Naive thymus-derived CD8-positive, alpha-beta T cell (primary cell): Measurements from ENCODE around the gene HUWE1. TPM values are rescaled to one million over a fixed set of nuclear protein-coding genes. Genes with fewer than 3 reads are reported as not detected.
"Not testable (repeated sequence)": the region's sequence is repeated elsewhere in the genome, so short reads cannot be mapped to it uniquely, and the experiment has no call there.

Experiments used
- ATAC-seq, 2 donors: fragments of 150-1000 bp; cut with Tn5 transposase in 1 of 2; sonication (Bioruptor Pico), chemical (Tn5 transposase) in 1 of 2; 1 replicate in 1 of 2; 2 replicates in 1 of 2; pipeline ENCODE4 v1.10.0; 2021; ENCODE audit warnings: mild to moderate bottlenecking in 2 of 2, moderate library complexity in 2 of 2
- POLR2A ChIA-PET: fragments of 350-600 bp; sonication (Branson Sonifier 250); formaldehyde crosslinking; loops from one replicate; lab custom pipeline; 2021; ENCODE audit warnings: antibody characterized with exemption; lab: Charles Lee
- DNase-seq, 10 donors: peaks; one replicate each; pipeline versions ENCODE4 v3.0.0 to v3.0.0-alpha.2; 2020 to 2022
- H3K27ac Mint-ChIP-seq, 10 donors: one replicate each; pipeline ENCODE4 v1.8.0; 2020 to 2022; ENCODE audit warnings: mild to moderate bottlenecking in 10 of 10, mixed read lengths in 10 of 10, moderate library complexity in 4 of 10, inconsistent platforms in 1 of 10
- H3K27me3 Mint-ChIP-seq, 5 donors: one replicate each; pipeline ENCODE4 v1.8.0; 2021 to 2022; ENCODE audit warnings: mixed read lengths in 5 of 5
- H3K36me3 Mint-ChIP-seq, 3 donors: one replicate each; pipeline ENCODE4 v1.8.0; 2020 to 2022; ENCODE audit warnings: mixed read lengths in 3 of 3, mild to moderate bottlenecking in 2 of 3, inconsistent platforms in 1 of 3
- H3K4me1 Mint-ChIP-seq, 4 donors: one replicate each; pipeline ENCODE4 v1.8.0; 2021 to 2022; ENCODE audit warnings: mixed read lengths in 4 of 4
- H3K4me3 Mint-ChIP-seq, 10 donors: one replicate each; pipeline ENCODE4 v1.8.0; 2020 to 2022; ENCODE audit warnings: mild to moderate bottlenecking in 10 of 10, mixed read lengths in 10 of 10, moderate library complexity in 6 of 10, inconsistent platforms in 1 of 10
- H3K9me3 Mint-ChIP-seq, 9 donors: one replicate each; pipeline ENCODE4 v1.8.0; 2020 to 2022; ENCODE audit warnings: mixed read lengths in 9 of 9, mild to moderate bottlenecking in 3 of 9, inconsistent platforms in 1 of 9, moderate library complexity in 1 of 9
- polyA plus RNA-seq, 3 donors: library from polyadenylated mRNA; unstranded; fragments of 300-500 nt; fragmentation: Illumina TruSeq; gene quantifications; one replicate each; pipeline ENCODE4 v1.2.3, GENCODE V29; 2021
- total RNA-seq, 8 experiments: library from RNA in 2 of 8; stranded (reverse) in 2 of 8; gene quantifications; one replicate each; pipeline ENCODE4 v1.2.3 and lab custom pipeline; 2021 to 2026

Gene HUWE1, protein sequence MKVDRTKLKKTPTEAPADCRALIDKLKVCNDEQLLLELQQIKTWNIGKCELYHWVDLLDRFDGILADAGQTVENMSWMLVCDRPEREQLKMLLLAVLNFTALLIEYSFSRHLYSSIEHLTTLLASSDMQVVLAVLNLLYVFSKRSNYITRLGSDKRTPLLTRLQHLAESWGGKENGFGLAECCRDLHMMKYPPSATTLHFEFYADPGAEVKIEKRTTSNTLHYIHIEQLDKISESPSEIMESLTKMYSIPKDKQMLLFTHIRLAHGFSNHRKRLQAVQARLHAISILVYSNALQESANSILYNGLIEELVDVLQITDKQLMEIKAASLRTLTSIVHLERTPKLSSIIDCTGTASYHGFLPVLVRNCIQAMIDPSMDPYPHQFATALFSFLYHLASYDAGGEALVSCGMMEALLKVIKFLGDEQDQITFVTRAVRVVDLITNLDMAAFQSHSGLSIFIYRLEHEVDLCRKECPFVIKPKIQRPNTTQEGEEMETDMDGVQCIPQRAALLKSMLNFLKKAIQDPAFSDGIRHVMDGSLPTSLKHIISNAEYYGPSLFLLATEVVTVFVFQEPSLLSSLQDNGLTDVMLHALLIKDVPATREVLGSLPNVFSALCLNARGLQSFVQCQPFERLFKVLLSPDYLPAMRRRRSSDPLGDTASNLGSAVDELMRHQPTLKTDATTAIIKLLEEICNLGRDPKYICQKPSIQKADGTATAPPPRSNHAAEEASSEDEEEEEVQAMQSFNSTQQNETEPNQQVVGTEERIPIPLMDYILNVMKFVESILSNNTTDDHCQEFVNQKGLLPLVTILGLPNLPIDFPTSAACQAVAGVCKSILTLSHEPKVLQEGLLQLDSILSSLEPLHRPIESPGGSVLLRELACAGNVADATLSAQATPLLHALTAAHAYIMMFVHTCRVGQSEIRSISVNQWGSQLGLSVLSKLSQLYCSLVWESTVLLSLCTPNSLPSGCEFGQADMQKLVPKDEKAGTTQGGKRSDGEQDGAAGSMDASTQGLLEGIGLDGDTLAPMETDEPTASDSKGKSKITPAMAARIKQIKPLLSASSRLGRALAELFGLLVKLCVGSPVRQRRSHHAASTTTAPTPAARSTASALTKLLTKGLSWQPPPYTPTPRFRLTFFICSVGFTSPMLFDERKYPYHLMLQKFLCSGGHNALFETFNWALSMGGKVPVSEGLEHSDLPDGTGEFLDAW (N-terminal part only)
- total RNA-seq (100 to 1,000 TPM; 178 to 189 TPM), polyA plus RNA-seq (10 to 100 TPM in 2 of 3 donors, 1 to 10 TPM in 1; 8.0 to 16.3 (median 12.0) TPM), total RNA-seq (lab: John Stamatoyannopoulos, UW) (360 to 1,142 (median 503) reads per million in 6 experiments)

DNA sequence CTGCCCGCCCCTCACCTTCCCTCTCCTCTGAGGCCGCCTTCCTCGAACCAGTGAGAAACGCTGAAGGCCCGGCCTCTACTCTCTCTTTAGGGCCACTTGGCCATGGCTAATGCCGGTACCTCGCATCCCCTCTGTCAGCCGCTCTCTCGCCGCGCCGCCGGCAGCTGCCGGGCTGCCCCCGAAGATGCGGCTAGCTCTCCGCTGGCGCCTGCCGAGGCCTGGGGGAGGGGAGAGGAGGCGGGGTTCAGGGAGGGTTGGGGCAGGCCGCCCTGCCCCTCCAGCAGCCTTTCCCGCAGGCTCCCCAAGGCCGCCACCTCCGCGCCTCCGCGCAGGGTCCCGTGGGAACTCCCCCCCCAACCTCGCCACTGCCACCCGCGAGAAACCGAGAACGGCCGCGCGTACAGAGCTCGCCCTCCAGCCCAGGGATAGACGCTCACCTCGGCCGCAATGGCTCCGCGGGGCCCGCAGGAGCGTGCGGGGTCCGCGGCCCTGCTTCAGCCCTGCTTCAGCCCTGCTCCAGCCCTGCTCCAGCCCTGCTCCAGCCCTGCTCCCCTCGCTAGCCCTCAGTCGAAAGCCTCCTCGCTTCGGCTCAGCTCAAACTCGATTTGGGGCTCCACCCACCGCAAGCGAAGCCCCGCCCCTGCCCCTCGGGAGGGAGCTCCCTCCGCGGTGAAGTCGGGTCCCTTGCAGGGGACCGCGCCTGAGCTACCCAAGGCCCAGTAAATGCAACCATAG is at the start of gene HUWE1:
Gene HUWE1, minus strand, starts transcription at position 569 of the 735 bp plus-strand sequence. CDS start 32,612 bp downstream, outside the sequence.
- Mint-ChIP-seq H3K9me3 (peaks cover 0 to 6% (median 0%) of the 10 kb centered on the region in 9 donors), H3K36me3 (peaks cover 0 to 6% (median 2%) of the 10 kb centered on the region in 3 donors), H3K27ac (peak within 1 kb of the TSS; percentile 76 to 95 (median 92)), H3K27me3 (no peaks in the 10 kb centered on the region), H3K4me3 (peak within 1 kb of the TSS; percentile 81 to 95 (median 93)), H3K4me1 (peaks cover 13 to 33% (median 31%) of the 10 kb centered on the region in 4 donors)
- peak; percentile 73 to 87 (median 76) for DNase-seq
- ATAC-seq, result peak; percentile 38 to 52
- POLR2A ChIA-PET, result interaction anchor here (0.5 to 1.5 kb wide), 7 partner anchors 21 to 953 kb away, joined by 3 to 6 read pairs (median 5); no protein-coding TSS in a partner anchor

GRCh38 chrX:53732797-53733196 is 46.3 kb upstream of the HUWE1 start:
- POLR2A ChIA-PET, result no interaction called here
- no peaks in the 10 kb centered on the region for H3K36me3 Mint-ChIP-seq
- H3K27me3 Mint-ChIP-seq, result no peaks in the 10 kb centered on the region
- H3K4me1 Mint-ChIP-seq, result peaks cover 2 to 8% (median 5%) of the 10 kb centered on the region in 4 donors
- peaks cover 0 to 2% (median 0%) of the 10 kb centered on the region in 9 donors for H3K9me3 Mint-ChIP-seq
- no peak overlapping the region for H3K4me3 Mint-ChIP-seq
- H3K27ac Mint-ChIP-seq, result no peak overlapping the region
- DNase-seq (no peak), ATAC-seq (no peak)

DNA sequence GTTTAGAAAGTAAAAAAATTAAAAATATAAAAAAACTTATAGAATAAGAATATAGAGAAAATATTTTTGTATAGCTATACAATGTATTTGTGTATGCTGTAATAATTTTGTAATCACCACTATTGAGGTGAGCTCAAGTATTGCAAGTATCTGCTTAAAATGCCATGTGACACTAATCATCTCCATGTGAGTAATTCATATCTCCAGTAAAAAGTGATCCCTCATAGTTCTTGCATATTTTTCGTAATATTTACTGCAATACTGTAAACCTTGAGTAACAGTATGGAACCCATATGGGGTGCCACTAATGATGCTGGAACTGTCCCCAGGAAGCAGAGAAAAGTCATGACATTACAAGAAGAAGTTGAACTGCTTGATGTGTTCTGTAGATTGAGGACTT is 43.2 kb upstream of the HUWE1 start:
- Mint-ChIP-seq H3K36me3 (no peaks in the 10 kb centered on the region), H3K4me1 (peaks cover 2 to 8% (median 5%) of the 10 kb centered on the region in 4 donors), H3K9me3 (peaks cover 0 to 2% (median 0%) of the 10 kb centered on the region in 9 donors), H3K27ac (no peak overlapping the region), H3K4me3 (no peak overlapping the region), H3K27me3 (no peaks in the 10 kb centered on the region)
- DNase-seq (no peak), ATAC-seq (no peak)
- POLR2A ChIA-PET, result no interaction called here

GRCh38 chrX:53728506-53728905 is 42.0 kb upstream of the HUWE1 start:
- Mint-ChIP-seq H3K36me3 (no peaks in the 10 kb centered on the region), H3K9me3 (peaks cover 0 to 2% (median 0%) of the 10 kb centered on the region in 9 donors), H3K4me1 (peaks cover 2 to 8% (median 4%) of the 10 kb centered on the region in 4 donors), H3K27ac (peak overlapping the region in 1 of 10 donors; percentile 81), H3K27me3 (no peaks in the 10 kb centered on the region), H3K4me3 (no peak overlapping the region)
- POLR2A ChIA-PET, result no interaction called here
- ATAC-seq, result no peak
- DNase-seq, result no peak

DNA sequence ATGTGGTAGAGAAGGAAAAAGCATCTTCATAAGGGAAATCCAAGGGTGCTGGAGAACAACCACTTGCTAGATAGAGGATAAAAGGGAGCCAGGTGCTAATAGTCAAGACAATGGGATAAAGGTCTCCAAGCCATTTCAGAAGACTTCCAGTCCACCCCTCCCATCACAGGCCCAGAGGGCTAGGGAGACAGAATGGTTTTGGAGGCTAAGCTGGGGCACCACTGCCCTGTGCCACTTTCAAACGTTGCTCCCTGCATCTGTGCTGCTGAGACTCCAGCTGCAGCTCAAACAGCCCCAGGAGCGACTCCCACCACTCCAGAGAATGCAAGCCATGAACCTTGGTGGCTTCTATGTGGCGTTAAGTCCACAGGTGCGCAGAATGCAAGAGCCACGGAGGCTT is 38.4 kb upstream of the HUWE1 start:
- peaks cover 0 to 6% (median under 1%) of the 10 kb centered on the region in 4 donors for H3K4me1 Mint-ChIP-seq
- no peak overlapping the region for H3K27ac Mint-ChIP-seq
- H3K9me3 Mint-ChIP-seq, result no peaks in the 10 kb centered on the region
- DNase-seq, result no peak
- POLR2A ChIA-PET, result no interaction called here
- no peak overlapping the region for H3K4me3 Mint-ChIP-seq
- ATAC-seq, result no peak
- no peaks in the 10 kb centered on the region for H3K27me3 Mint-ChIP-seq
- H3K36me3 Mint-ChIP-seq, result no peaks in the 10 kb centered on the region

DNA sequence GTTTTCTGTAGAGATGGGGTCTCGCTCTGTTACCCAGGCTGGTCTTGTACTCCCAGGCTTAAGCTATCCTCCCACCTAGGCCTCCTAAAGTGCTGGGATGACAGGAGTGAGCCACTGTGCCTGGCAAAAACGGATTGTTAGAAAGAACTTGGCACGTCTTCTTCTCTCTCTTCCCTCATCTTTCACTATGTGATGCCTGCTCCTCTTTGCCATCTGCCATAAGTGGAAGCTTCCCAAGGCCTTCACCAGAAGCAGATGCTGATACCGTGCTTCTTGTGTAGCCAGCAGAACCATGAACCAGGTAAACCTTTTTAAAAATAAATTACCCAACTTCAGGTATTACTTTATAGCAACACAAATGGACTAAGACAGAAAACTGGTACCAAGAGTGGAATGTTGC is 36.9 kb upstream of the HUWE1 start:
- ATAC-seq (no peak), DNase-seq (no peak)
- Mint-ChIP-seq H3K4me3 (no peak overlapping the region), H3K4me1 (peaks cover 0 to 4% (median 2%) of the 10 kb centered on the region in 4 donors), H3K27me3 (no peaks in the 10 kb centered on the region), H3K36me3 (no peaks in the 10 kb centered on the region), H3K27ac (no peak overlapping the region), H3K9me3 (no peaks in the 10 kb centered on the region)
- POLR2A ChIA-PET, result no interaction called here

DNA sequence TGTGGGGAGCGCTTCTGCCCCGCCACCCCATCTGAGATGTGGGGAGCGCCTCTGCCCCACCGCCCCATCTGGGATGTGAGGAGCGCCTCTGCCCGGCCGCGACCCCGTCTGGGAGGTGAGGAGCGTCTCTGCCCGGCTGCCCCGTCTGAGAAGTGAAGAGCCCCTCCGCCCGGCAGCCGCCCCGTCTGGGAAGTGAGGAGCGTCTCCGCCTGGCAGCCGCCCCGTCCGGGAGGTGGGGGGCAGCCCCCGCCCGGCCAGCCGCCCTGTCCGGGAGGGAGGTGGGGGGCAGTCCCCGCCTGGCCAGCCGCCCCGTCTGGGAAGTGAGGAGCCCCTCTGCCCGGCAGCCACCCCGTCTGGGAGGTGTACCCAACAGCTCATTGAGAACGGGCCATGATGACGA is 35.1 kb upstream of the HUWE1 start:
- POLR2A ChIA-PET, result not testable (repeated sequence)

DNA sequence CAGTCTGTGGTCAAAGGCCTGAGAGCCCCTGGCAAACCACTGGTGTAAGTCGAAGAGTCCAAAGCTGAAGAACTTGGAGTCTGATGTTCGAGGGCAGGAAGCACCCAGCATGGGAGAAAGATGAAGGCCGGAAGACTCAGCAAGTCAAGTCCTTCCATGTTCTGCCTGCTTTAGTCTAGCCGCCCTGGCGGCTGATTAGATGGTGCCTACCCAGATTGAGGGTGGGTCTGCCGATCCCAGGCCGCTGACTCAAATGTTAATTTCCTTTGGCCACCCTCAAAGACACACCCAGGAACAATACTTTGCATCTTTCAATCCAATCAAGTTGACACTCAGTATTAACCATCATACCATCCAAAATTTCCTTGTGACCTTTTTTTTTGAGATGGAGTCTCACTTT is 33.1 kb upstream of the HUWE1 start:
- H3K27ac Mint-ChIP-seq, H3K36me3 Mint-ChIP-seq, DNase-seq, H3K27me3 Mint-ChIP-seq, POLR2A ChIA-PET, H3K4me3 Mint-ChIP-seq, ATAC-seq, H3K9me3 Mint-ChIP-seq: not testable (repeated sequence)
- H3K4me1 Mint-ChIP-seq, result peaks cover 14 to 35% (median 32%) of the 10 kb centered on the region in 4 donors

More for the DNA sequence above, 35.1 kb upstream of the HUWE1 start:
- not testable (repeated sequence) for DNase-seq, H3K27me3 Mint-ChIP-seq, H3K9me3 Mint-ChIP-seq, ATAC-seq, H3K27ac Mint-ChIP-seq, H3K4me3 Mint-ChIP-seq, H3K36me3 Mint-ChIP-seq
- H3K4me1 Mint-ChIP-seq, result peaks cover 3 to 15% (median 13%) of the 10 kb centered on the region in 4 donors

DNA sequence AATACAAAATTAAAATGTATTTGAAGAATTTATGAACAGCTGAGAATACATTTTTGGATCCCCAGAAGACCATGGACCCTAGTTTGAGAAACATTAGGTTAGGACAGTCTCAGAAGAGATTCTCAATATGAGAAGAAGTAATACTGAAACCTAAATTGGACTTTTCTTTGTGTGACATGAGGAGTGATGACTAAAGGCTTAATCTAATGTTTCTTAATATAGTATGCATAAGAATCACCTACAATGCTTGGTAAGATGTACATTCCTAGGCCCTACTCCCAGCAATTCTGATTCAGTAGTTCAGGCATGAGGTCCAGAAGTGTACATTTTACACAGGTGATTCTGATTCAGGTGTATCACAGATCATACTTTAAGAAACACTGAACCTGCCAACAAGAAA is 31.6 kb upstream of the HUWE1 start:
- Mint-ChIP-seq H3K4me1 (peaks cover 22 to 50% (median 48%) of the 10 kb centered on the region in 4 donors), H3K4me3 (no peak overlapping the region), H3K9me3 (no peaks in the 10 kb centered on the region), H3K27me3 (no peaks in the 10 kb centered on the region), H3K36me3 (no peaks in the 10 kb centered on the region), H3K27ac (peak overlapping the region in 5 of 10 donors; percentile 11 to 48 (median 28))
- no peak for ATAC-seq
- POLR2A ChIA-PET, result no interaction called here
- DNase-seq, result no peak

- H3K4me1 Mint-ChIP-seq, result peaks cover 22 to 50% (median 48%) of the 10 kb centered on the region in 4 donors
- H3K36me3 Mint-ChIP-seq, result no peaks in the 10 kb centered on the region
- H3K27ac Mint-ChIP-seq, result peak overlapping the region; percentile 87 to 96 (median 94)
- no peak for ATAC-seq
- POLR2A ChIA-PET, result interaction anchor here (1.3 to 2.3 kb wide), 2 partner anchors 31 to 34 kb away, joined by 6 to 22 read pairs; partner anchors contain the start of gene HUWE1
- DNase-seq, result no peak
- no peaks in the 10 kb centered on the region for H3K27me3 Mint-ChIP-seq
- H3K9me3 Mint-ChIP-seq, result no peaks in the 10 kb centered on the region
- H3K4me3 Mint-ChIP-seq, result peak overlapping the region in 6 of 10 donors; percentile 26 to 88 (median 80)
These were observed 30.7 kb upstream of the HUWE1 start for GRCh38 chrX:53717205-53717604.

- Mint-ChIP-seq H3K27ac (peak overlapping the region; percentile 87 to 96 (median 94)), H3K27me3 (no peaks in the 10 kb centered on the region), H3K36me3 (no peaks in the 10 kb centered on the region), H3K4me1 (peaks cover 22 to 50% (median 48%) of the 10 kb centered on the region in 4 donors), H3K4me3 (peak overlapping the region; percentile 42 to 88 (median 76)), H3K9me3 (no peaks in the 10 kb centered on the region)
- POLR2A ChIA-PET, result interaction anchor here (1.3 to 2.3 kb wide), 2 partner anchors 30 to 33 kb away, joined by 6 to 22 read pairs; partner anchors contain the start of gene HUWE1
- ATAC-seq (peak; percentile 45 to 61), DNase-seq (peak in 9 of 10 donors; percentile 17 to 71 (median 43))
These were observed 30.0 kb upstream of the HUWE1 start for GRCh38 chrX:53716328-53717088.
